ENCODE results near the gene POLRMT.

DNA sequence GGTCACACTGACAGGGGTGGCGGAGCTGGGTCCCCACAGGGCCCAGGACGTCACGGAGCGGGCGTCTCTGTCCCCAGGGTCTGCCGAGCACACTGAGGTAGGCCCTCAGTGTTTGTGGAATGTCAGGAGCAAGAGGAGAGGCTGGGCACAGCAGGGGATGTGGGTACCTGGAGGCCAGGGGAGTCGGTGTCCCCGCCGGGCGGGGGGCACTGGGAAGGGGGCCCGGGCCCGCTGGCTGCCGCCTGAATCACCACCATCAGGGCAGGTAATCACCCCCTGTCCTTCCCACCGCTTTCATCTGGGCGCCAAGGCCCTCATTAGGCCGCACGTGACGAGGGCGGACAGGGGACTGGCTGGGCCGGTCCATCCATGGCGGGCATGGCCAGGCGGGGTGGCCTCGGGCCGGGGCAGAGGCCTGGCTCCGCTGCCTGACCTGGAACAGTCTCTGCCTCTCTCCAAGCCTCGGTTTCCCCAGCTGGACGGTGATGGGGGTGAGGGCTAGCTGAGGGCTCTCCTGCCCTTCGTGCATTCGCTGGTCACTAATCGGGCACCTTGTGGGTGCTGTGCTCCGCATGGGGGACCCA is 7.4 kb upstream of the POLRMT start:
- no peak for TF ChIP-seq RORB (CRISPR knock-in tag; IDR thresholded peaks at IDR 0.05)
- TF ChIP-seq, protein P1, sequence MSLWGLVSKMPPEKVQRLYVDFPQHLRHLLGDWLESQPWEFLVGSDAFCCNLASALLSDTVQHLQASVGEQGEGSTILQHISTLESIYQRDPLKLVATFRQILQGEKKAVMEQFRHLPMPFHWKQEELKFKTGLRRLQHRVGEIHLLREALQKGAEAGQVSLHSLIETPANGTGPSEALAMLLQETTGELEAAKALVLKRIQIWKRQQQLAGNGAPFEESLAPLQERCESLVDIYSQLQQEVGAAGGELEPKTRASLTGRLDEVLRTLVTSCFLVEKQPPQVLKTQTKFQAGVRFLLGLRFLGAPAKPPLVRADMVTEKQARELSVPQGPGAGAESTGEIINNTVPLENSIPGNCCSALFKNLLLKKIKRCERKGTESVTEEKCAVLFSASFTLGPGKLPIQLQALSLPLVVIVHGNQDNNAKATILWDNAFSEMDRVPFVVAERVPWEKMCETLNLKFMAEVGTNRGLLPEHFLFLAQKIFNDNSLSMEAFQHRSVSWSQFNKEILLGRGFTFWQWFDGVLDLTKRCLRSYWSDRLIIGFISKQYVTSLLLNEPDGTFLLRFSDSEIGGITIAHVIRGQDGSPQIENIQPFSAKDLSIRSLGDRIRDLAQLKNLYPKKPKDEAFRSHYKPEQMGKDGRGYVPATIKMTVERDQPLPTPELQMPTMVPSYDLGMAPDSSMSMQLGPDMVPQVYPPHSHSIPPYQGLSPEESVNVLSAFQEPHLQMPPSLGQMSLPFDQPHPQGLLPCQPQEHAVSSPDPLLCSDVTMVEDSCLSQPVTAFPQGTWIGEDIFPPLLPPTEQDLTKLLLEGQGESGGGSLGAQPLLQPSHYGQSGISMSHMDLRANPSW (CRISPR knock-in tag; conservative IDR thresholded peaks at IDR 0.05; ENCODE audit: low read depth) = no peak
- TF ChIP-seq, protein P2, sequence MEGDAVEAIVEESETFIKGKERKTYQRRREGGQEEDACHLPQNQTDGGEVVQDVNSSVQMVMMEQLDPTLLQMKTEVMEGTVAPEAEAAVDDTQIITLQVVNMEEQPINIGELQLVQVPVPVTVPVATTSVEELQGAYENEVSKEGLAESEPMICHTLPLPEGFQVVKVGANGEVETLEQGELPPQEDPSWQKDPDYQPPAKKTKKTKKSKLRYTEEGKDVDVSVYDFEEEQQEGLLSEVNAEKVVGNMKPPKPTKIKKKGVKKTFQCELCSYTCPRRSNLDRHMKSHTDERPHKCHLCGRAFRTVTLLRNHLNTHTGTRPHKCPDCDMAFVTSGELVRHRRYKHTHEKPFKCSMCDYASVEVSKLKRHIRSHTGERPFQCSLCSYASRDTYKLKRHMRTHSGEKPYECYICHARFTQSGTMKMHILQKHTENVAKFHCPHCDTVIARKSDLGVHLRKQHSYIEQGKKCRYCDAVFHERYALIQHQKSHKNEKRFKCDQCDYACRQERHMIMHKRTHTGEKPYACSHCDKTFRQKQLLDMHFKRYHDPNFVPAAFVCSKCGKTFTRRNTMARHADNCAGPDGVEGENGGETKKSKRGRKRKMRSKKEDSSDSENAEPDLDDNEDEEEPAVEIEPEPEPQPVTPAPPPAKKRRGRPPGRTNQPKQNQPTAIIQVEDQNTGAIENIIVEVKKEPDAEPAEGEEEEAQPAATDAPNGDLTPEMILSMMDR (IDR thresholded peaks at IDR 0.05) = no peak
- no peak for TF ChIP-seq OVOL2 (CRISPR knock-in tag; IDR thresholded peaks at IDR 0.05; ENCODE audit: borderline replicate concordance)
- TF ChIP-seq, protein P3, sequence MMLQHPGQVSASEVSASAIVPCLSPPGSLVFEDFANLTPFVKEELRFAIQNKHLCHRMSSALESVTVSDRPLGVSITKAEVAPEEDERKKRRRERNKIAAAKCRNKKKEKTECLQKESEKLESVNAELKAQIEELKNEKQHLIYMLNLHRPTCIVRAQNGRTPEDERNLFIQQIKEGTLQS (CRISPR knock-in tag; conservative IDR thresholded peaks at IDR 0.05) = no peak
- TF ChIP-seq, protein P4, sequence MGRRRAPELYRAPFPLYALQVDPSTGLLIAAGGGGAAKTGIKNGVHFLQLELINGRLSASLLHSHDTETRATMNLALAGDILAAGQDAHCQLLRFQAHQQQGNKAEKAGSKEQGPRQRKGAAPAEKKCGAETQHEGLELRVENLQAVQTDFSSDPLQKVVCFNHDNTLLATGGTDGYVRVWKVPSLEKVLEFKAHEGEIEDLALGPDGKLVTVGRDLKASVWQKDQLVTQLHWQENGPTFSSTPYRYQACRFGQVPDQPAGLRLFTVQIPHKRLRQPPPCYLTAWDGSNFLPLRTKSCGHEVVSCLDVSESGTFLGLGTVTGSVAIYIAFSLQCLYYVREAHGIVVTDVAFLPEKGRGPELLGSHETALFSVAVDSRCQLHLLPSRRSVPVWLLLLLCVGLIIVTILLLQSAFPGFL (CRISPR knock-in tag; IDR thresholded peaks at IDR 0.05; ENCODE audit: borderline replicate concordance) = no peak
- TF ChIP-seq, protein P5, sequence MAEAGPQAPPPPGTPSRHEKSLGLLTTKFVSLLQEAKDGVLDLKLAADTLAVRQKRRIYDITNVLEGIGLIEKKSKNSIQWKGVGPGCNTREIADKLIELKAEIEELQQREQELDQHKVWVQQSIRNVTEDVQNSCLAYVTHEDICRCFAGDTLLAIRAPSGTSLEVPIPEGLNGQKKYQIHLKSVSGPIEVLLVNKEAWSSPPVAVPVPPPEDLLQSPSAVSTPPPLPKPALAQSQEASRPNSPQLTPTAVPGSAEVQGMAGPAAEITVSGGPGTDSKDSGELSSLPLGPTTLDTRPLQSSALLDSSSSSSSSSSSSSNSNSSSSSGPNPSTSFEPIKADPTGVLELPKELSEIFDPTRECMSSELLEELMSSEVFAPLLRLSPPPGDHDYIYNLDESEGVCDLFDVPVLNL (CRISPR knock-in tag; IDR thresholded peaks at IDR 0.05; ENCODE audit: borderline replicate concordance, low read depth) = no peak
- TF ChIP-seq ZBTB21 (CRISPR knock-in tag; IDR thresholded peaks at IDR 0.05; ENCODE audit: borderline replicate concordance) = no peak
- TF ChIP-seq ZNF138 (CRISPR knock-in tag; conservative IDR thresholded peaks at IDR 0.05) = no peak
- TF ChIP-seq SOX15 (CRISPR knock-in tag; IDR thresholded peaks at IDR 0.05) = no peak
